ENCODE results near the gene ALCAM. TPM values are rescaled to one million over a fixed set of nuclear protein-coding genes. Genes with fewer than 3 reads are reported as not detected.

The ALCAM gene
- total and polyA plus RNA-seq, 8 donors, result 11.3 to 121 (median 50.7) TPM

- Histone ChIP-seq H3K27ac (peak overlapping the region; percentile 88 to 97 (median 89)), H3K4me3 (peak overlapping the region; percentile 53 to 75 (median 64)), H3K4me1 (peaks cover 6 to 51% (median 36%) of the 10 kb centered on the region in 4 donors), H3K27me3 (no peaks in the 10 kb centered on the region), H3K9me3 (no peaks in the 10 kb centered on the region), H3K36me3 (no peaks in the 10 kb centered on the region)
- no peak for TF ChIP-seq EP300 (IDR thresholded peaks at IDR 0.05)
- TF ChIP-seq POLR2A (IDR thresholded peaks at IDR 0.05), result no peak
- TF ChIP-seq, protein P1, sequence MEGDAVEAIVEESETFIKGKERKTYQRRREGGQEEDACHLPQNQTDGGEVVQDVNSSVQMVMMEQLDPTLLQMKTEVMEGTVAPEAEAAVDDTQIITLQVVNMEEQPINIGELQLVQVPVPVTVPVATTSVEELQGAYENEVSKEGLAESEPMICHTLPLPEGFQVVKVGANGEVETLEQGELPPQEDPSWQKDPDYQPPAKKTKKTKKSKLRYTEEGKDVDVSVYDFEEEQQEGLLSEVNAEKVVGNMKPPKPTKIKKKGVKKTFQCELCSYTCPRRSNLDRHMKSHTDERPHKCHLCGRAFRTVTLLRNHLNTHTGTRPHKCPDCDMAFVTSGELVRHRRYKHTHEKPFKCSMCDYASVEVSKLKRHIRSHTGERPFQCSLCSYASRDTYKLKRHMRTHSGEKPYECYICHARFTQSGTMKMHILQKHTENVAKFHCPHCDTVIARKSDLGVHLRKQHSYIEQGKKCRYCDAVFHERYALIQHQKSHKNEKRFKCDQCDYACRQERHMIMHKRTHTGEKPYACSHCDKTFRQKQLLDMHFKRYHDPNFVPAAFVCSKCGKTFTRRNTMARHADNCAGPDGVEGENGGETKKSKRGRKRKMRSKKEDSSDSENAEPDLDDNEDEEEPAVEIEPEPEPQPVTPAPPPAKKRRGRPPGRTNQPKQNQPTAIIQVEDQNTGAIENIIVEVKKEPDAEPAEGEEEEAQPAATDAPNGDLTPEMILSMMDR (IDR thresholded peaks at IDR 0.05), result peak in 1 of 7 experiments; percentile 20
- peak in 1 of 3 donors; percentile 46 for TF ChIP-seq POLR2AphosphoS5 (IDR thresholded peaks at IDR 0.05)
- WGBS, 5 donors, result 0 to 4% (median 2%) methylated on average over 22 to 37 of the region's 37 CpGs
- intact Hi-C loops (cut with DNase I; ENCODE audit: low total_unique reads), result no loop called here
- DNase-seq, result peak; percentile 77 to 84
These were observed 901 bp downstream of the ALCAM start for GRCh38 chr3:105367406-105368213.

DNA sequence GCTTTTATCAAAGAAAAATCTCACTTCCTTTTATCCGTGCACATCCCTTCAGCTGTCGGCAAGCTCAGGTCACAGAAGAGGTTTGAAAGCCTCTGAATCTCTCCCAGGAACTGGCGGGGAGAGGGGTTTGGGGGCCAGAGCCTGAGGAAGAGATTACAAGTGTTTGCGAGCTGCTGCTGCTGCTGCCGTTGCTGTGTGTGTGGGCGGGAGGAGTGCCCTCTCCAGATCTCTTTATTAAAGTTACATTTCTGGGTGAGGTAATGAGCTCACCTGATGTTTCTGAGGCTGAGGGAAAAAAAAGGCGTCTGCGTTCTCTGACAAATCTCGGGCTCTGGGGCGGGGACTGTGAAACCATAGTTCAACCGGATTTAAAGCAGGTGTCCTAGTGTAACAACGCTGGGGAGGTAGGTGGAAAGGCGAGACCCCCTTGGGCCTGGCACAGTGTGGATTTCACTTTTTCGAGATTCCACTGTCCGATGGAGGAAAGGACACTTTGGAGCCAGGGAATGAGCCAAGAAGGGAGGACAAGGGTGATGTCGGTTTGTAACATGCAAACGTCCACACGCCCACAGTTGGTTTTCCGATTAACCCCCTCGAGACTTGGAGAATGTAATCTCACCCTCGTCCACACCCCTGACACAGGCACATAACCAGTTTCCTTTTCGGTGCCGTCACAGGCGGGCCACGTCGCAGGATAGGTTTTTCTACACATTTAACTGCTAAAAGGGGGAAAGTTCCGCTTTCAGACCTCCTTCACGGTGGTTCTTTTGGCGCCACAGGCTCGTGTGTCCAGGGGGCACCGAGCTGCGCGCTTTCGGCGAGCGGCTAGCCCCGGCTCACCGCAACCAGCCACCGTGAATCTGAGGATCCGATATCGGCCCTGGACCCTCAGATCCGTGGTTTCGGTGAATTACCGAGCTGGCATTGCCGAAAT lies 2.1 kb downstream of the ALCAM start:
- no peaks in the 10 kb centered on the region for H3K9me3 ChIP-seq
- peaks cover 6 to 53% (median 37%) of the 10 kb centered on the region in 4 donors for H3K4me1 ChIP-seq
- H3K27ac ChIP-seq, result peak overlapping the region; percentile 88 to 97 (median 91)
- DNase-seq, result peak; percentile 70 to 90
- no peaks in the 10 kb centered on the region for H3K27me3 ChIP-seq
- H3K36me3 ChIP-seq, result no peaks in the 10 kb centered on the region
- 0 to 2% (median 1%) methylated on average over 29 to 45 of the region's 45 CpGs for WGBS, 5 donors
- peak overlapping the region; percentile 53 to 75 (median 64) for H3K4me3 ChIP-seq
- intact Hi-C loops (cut with DNase I; ENCODE audit: low total_unique reads), result no loop called here
- TF ChIP-seq, protein P1 (IDR thresholded peaks at IDR 0.05), result no peak
- TF ChIP-seq POLR2AphosphoS5 (IDR thresholded peaks at IDR 0.05), result peak in 2 of 3 donors; percentile 62 to 77
- no peak for TF ChIP-seq EP300 (IDR thresholded peaks at IDR 0.05)
- peak in 2 of 4 donors; percentile 13 to 34 for TF ChIP-seq POLR2A (IDR thresholded peaks at IDR 0.05)

GRCh38 chr3:105369500-105370371 lies 3.0 kb downstream of the ALCAM start:
- Histone ChIP-seq H3K4me1 (peaks cover 6 to 53% (median 37%) of the 10 kb centered on the region in 4 donors), H3K27me3 (no peaks in the 10 kb centered on the region), H3K4me3 (peak overlapping the region; percentile 53 to 75 (median 64)), H3K36me3 (no peaks in the 10 kb centered on the region), H3K27ac (peak overlapping the region; percentile 88 to 97 (median 91)), H3K9me3 (no peaks in the 10 kb centered on the region)
- DNase-seq, result peak; percentile 79 to 84
- 0% methylated on average over 22 of the region's 22 CpGs for WGBS, 5 donors
- TF ChIP-seq, protein P1 (IDR thresholded peaks at IDR 0.05), result peak in 3 of 7 experiments; percentile 20 to 46 (median 22)
- no peak for TF ChIP-seq EP300 (IDR thresholded peaks at IDR 0.05)
- intact Hi-C loops (cut with DNase I; ENCODE audit: low total_unique reads), result no loop called here

All from stomach (tissue), 9 donors.